Mammary epithelial cell (primary cell): ENCODE measurements around the gene GPR84.

Source experiments
- EZH2 ChIP-seq: IDR thresholded peaks from 2 replicates; pipeline ENCODE4 v1.6.1; 2012; ENCODE audit warnings: low read length, inconsistent platforms, borderline replicate concordance
- TF ChIP-seq, protein P1 (sequence below), 2 donors: IDR thresholded peaks in 1 of 2; conservative IDR thresholded peaks in 1 of 2; 2 replicates each; pipeline ENCODE4 v1.5.1; 2011 to 2012; ENCODE audit warnings: inconsistent platforms in 2 of 2, low read length in 2 of 2, mild to moderate bottlenecking in 2 of 2, control low read depth in 1 of 2, low read depth in 1 of 2; ENCODE audit not compliant: insufficient read depth in 1 of 2; ENCODE audit errors: extremely low read depth in 1 of 2

GRCh38 chr12:54377007-54377406 lies 12.7 kb upstream of the GPR84 start:
- TF ChIP-seq, protein P1, sequence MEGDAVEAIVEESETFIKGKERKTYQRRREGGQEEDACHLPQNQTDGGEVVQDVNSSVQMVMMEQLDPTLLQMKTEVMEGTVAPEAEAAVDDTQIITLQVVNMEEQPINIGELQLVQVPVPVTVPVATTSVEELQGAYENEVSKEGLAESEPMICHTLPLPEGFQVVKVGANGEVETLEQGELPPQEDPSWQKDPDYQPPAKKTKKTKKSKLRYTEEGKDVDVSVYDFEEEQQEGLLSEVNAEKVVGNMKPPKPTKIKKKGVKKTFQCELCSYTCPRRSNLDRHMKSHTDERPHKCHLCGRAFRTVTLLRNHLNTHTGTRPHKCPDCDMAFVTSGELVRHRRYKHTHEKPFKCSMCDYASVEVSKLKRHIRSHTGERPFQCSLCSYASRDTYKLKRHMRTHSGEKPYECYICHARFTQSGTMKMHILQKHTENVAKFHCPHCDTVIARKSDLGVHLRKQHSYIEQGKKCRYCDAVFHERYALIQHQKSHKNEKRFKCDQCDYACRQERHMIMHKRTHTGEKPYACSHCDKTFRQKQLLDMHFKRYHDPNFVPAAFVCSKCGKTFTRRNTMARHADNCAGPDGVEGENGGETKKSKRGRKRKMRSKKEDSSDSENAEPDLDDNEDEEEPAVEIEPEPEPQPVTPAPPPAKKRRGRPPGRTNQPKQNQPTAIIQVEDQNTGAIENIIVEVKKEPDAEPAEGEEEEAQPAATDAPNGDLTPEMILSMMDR (conservative IDR thresholded peaks at IDR 0.05 in 1 of 2, IDR thresholded peaks at IDR 0.05 in 1 of 2; ENCODE audit: extremely low read depth in 1 of 2, insufficient read depth in 1 of 2, low read depth in 1 of 2, low read length in 2 of 2), result no peak
- no peak for TF ChIP-seq EZH2
